Measurements from ENCODE around the gene UNCX.

GRCh38 chr7:1228545-1229201 lies 4.0 kb upstream of the UNCX start:
- no peak for TF ChIP-seq CTCF (IDR thresholded peaks at IDR 0.05)
- TF ChIP-seq POLR2A (IDR thresholded peaks at IDR 0.05), result no peak
